Kidney epithelial cell (primary cell): ENCODE measurements around the gene DUS1L. TPM values are rescaled to one million over a fixed set of nuclear protein-coding genes. Genes with fewer than 3 reads are reported as not detected.

ENCODE experiments used
- DNase-seq: peaks from one replicate; pipeline ENCODE4 v3.0.0-alpha.2; 2010; ENCODE audit warnings: low read depth
- H3K27me3 ChIP-seq: 2 replicates; pipeline ENCODE4 v1.6.0; 2011; ENCODE audit warnings: low read length; ENCODE audit not compliant: control insufficient read depth, insufficient read depth
- H3K36me3 ChIP-seq: 2 replicates; pipeline ENCODE4 v1.5.1; 2011; ENCODE audit warnings: low read length; ENCODE audit not compliant: control insufficient read depth, insufficient read depth
- H3K4me3 ChIP-seq: 2 replicates; pipeline ENCODE4 v1.5.1; 2011; ENCODE audit warnings: low read depth, mild to moderate bottlenecking, control low read depth, low read length
- total RNA-seq: library from RNA; depleted of rRNA; stranded (reverse); fragments of >200 nt; gene quantifications from 2 replicates; pipeline ENCODE4 v1.2.3, GENCODE V29; 2015
- TF ChIP-seq, protein P1 (sequence below): IDR thresholded peaks from 2 replicates; pipeline ENCODE4 v1.5.1; 2011; ENCODE audit warnings: mild to moderate bottlenecking, moderate library complexity, low read length, control low read depth, inconsistent platforms; ENCODE audit not compliant: insufficient read depth, poor library complexity, severe bottlenecking

The DUS1L gene
- total RNA-seq, 1 donor from 2014 or later: 147 TPM

DNA sequence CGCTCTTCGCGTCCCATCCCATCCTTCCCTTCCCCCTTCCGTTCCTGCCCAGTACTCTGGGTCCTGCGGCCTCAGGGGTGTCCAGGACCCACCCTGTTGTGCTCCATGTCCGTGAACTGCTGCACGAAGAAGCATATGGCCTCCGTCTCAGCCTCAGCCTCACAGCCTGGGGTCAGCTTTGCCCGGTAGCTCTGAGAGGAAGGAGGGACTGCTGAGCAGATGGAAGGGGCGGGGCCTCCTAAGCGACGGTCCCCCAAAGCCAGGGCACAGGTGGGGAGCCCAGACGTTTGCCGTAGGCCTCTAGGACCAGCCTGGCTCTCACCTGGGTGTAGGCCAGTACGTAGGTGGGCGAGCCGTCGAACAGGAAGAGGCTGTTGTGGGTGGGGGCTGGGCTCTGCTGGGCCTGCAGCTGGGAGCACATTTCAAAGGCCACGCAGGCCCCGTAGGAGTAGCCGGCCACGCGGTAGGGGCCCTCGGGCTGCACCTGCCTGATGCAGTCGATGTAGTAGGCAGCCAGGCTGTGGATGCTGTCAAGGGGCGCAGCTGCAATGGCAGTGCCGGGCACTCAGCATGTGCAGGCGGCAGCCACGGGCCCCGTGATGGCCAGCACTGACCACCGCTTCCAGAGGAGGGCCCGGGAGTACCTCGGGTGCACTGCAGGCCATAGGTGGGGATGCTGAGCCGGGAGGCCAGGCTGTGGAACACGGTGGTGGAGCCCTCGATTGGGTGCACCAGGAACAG, 14.6 kb upstream of the DUS1L start:
- TF ChIP-seq, protein P1, sequence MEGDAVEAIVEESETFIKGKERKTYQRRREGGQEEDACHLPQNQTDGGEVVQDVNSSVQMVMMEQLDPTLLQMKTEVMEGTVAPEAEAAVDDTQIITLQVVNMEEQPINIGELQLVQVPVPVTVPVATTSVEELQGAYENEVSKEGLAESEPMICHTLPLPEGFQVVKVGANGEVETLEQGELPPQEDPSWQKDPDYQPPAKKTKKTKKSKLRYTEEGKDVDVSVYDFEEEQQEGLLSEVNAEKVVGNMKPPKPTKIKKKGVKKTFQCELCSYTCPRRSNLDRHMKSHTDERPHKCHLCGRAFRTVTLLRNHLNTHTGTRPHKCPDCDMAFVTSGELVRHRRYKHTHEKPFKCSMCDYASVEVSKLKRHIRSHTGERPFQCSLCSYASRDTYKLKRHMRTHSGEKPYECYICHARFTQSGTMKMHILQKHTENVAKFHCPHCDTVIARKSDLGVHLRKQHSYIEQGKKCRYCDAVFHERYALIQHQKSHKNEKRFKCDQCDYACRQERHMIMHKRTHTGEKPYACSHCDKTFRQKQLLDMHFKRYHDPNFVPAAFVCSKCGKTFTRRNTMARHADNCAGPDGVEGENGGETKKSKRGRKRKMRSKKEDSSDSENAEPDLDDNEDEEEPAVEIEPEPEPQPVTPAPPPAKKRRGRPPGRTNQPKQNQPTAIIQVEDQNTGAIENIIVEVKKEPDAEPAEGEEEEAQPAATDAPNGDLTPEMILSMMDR: no peak
- Histone ChIP-seq H3K36me3 (peaks cover 11% of the 10 kb centered on the region), H3K4me3 (no peak overlapping the region), H3K27me3 (no peaks in the 10 kb centered on the region)
- no peak for DNase-seq

DNA sequence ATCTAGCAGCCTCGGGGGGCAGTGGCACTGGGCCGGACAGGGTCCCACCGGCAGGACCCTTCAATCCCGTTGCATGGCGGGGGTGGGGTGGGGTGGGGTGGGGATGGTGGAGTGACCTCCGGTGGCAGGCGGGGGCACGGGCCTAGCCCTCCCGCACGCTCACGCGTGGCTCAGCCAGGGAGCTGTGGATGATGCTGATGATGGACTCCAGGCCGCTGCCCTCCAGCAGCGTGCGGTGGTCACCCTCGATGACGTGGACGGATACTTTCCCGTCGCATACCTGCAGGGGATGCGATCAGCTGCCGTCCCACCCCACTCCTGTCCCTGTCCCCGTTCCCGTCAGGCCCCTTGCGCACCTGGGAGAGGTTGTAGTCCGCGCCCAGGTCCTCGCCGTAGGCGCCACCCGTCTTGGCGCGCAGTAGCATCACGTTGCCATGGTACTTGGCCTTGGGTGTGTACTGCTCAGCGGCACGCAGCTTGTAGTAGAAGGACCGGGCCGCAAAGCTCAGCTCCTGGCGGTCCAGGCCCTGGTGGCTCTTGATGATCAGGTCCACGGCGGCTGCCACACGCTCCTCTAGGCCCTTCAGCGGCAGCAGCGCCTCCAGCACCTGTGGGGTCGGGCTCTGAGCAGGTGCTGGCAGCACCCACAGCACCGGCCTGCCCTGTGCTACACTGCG, 13.5 kb upstream of the DUS1L start:
- Histone ChIP-seq H3K27me3 (no peaks in the 10 kb centered on the region), H3K4me3 (no peak overlapping the region), H3K36me3 (peaks cover 10% of the 10 kb centered on the region)
- DNase-seq: no peak
- TF ChIP-seq, protein P1: no peak

DNA sequence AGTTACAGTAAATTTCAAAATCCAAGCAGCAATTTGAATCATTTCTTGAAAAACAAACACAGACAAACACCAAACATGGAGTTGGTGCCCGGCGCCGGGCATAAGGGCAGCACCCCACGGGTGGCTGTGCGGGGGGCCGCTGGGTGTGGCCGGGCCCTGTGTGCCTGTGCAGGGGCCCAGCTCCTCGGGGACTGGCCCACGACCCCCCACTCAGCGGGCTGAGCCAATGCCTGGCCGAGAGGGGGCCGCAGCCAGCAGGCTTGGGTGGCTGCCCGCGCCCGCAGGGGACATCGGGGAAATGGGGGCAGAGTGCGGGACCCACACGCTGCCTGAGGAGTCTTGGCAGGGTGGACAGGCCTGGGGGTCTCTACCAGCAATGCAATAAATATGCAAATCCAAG, 12.8 kb upstream of the DUS1L start:
- no peak overlapping the region for H3K4me3 ChIP-seq
- no peak for DNase-seq
- H3K27me3 ChIP-seq: no peaks in the 10 kb centered on the region
- H3K36me3 ChIP-seq: peaks cover 10% of the 10 kb centered on the region
- TF ChIP-seq, protein P1: no peak

DNA sequence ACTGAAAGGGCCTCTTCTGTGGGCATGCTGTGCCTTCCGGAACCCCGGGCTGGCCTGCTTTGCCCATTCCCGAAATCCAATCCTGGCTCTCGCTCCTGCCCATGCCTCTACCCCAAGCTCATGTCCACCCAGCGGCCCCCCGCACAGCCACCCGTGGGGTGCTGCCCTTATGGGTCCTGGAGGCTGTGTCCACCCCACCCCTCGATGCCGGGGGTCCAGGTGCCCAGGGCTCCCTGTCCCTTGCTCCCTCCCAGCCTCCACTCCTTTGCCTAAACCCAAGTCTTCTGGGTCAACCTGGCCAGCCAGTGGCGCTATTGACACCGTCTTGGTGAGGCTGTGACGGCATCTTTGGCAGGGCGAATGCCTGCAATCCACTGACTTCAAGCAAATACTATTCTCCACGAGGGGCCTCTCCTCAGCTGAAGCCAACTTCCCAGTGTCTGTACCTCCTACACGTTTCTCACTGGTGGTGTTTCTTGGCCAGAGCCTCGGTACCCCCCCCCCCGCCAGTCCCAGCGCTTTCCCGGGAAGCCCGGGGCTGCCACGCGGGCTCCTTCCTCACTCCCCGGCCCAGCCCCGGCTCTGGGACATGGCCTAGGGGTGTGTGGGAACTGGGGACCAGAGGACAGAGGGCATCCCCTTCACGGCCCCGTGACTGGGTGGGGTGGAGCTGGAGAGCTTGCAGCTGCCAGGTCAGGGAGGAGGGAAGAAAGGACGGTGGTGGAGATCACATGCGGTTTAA, 12.2 kb upstream of the DUS1L start:
- Histone ChIP-seq H3K27me3 (no peaks in the 10 kb centered on the region), H3K4me3 (no peak overlapping the region), H3K36me3 (peaks cover 5% of the 10 kb centered on the region)
- DNase-seq: no peak
- TF ChIP-seq, protein P1: no peak

DNA sequence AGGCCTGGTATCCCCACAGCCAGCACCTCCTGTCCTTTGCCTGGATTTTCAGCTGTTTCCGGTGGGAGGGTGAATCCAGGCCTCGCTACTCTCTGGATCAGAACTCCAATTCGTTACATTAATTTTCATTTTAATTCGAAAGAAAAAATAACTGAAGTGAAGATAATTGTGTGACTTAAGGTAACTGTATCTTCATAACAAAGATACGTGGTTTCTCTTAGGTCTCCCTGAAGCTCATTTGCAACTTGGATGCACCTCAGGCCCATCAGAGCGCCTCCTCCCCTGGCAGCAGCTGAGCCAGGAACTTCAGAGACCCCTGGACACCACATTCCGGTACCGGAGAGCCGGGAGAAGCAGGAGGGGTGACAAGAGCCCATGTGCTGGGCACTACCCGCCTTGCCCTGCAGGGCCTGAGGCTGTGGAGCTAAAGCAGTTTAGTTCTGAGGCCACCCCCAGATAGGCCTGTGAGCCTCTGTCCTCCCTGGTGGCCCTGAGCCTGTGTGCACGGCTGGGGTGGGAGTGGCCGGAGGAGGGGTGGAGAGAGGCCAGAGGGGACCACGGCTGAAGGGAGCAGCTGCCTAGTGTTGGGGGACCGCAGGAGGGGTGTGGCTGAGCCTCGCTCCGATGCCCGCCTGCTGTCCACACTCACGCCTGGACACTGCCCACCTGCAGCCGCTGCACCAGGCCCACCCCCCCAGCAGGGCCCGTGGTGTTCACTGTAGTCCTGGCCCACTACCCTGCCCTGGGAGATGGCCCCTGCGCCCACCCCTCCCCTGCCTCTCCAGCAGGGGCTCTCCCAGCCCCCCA, 11.4 kb upstream of the DUS1L start:
- TF ChIP-seq, protein P1: no peak
- Histone ChIP-seq H3K36me3 (peaks cover 4% of the 10 kb centered on the region), H3K4me3 (no peak overlapping the region), H3K27me3 (no peaks in the 10 kb centered on the region)
- no peak for DNase-seq
